RWPE2 (cell line): ENCODE measurements around the gene GRK6.

Source experiments
- ATAC-seq: fragments of 200-7000 bp; cut with Tn5 transposase; 3 replicates; pipeline ENCODE4 v1.9.1; 2021; ENCODE audit warnings: low read depth
- DNase-seq: peaks from one replicate; pipeline ENCODE4 v3.0.0-alpha.2; 2020; ENCODE audit warnings: low spot score
- H3K27ac ChIP-seq: fragments of 450-650 bp; 2 replicates; pipeline ENCODE4 v1.5.1; 2017; ENCODE audit warnings: mild to moderate bottlenecking; ENCODE audit not compliant: poor library complexity, severe bottlenecking
- H3K27me3 ChIP-seq: fragments of 250-450 bp; sonication (Bioruptor Pico); 2 replicates; pipeline ENCODE4 v1.5.1; 2021; ENCODE audit warnings: mild to moderate bottlenecking, moderate library complexity; ENCODE audit not compliant: insufficient read depth, poor library complexity, severe bottlenecking
- H3K36me3 ChIP-seq: fragments of 250-450 bp; sonication (Bioruptor Pico); 2 replicates; pipeline ENCODE4 v1.5.1; 2020; ENCODE audit warnings: low read depth, mild to moderate bottlenecking, moderate library complexity
- H3K4me1 ChIP-seq: fragments of 250-450 bp; sonication (Bioruptor Pico); 2 replicates; pipeline ENCODE4 v1.5.1; 2021; ENCODE audit warnings: mild to moderate bottlenecking, moderate library complexity; ENCODE audit not compliant: insufficient read depth, poor library complexity, severe bottlenecking
- H3K4me3 ChIP-seq: fragments of 250-450 bp; sonication (Bioruptor Pico); 2 replicates; pipeline ENCODE4 v1.5.1; 2021; ENCODE audit warnings: mild to moderate bottlenecking, moderate library complexity; ENCODE audit not compliant: severe bottlenecking
- H3K9me3 ChIP-seq: fragments of 250-450 bp; sonication (Bioruptor Pico); 2 replicates; pipeline ENCODE4 v1.5.1; 2021; ENCODE audit warnings: mild to moderate bottlenecking, moderate library complexity; ENCODE audit not compliant: severe bottlenecking
- TF ChIP-seq, protein P1 (sequence below): fragments of 450-650 bp; IDR thresholded peaks from one replicate; pipeline ENCODE4 v1.5.1; 2017; ENCODE audit warnings: mild to moderate bottlenecking, moderate library complexity; ENCODE audit not compliant: poor library complexity, severe bottlenecking

The GRK6 gene

DNA sequence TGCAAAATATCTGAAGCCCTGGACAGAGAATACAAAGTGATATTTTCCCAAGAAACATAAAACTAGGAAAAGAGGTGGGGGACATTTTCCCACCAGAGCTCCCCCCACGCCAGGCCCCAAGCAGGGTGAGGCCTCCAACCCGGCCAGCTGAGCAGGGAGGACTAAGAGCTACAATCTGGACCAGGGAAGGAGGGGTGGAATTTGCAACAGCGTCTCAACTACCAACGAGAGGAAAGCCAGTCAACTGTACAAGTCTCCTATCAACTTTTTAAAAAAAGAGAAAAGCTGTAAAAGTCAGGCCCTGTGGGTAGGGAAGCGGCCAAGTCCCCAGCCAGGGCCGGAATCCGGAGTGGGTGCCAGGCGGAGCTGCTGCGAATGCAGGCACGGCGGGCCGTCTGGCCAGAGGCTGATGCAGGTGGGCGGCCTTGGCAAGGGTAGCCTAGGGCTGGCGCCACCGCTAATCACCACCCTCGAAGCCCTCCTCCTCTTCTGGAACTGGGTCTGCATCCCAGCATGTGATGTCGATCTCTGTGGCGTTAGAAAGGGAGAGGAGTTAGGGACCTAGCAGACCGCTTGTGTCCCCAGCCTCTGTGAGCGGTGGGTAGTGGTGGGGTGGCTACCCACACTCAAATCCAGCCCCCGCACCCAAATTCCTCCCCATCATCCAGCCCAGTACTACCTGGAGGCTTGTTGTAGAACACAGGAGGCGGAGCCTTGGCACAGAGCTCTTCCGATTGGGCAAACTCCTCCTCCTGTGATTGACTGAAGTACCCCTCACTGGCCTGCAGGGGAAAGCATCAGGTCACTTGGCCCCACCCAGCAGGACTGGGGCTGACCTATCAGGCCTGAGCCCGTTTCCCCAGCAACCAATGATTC, 30.7 kb downstream of the GRK6 start:
- no peak overlapping the region for H3K4me3 ChIP-seq
- no peaks in the 10 kb centered on the region for H3K4me1 ChIP-seq
- TF ChIP-seq, protein P1, sequence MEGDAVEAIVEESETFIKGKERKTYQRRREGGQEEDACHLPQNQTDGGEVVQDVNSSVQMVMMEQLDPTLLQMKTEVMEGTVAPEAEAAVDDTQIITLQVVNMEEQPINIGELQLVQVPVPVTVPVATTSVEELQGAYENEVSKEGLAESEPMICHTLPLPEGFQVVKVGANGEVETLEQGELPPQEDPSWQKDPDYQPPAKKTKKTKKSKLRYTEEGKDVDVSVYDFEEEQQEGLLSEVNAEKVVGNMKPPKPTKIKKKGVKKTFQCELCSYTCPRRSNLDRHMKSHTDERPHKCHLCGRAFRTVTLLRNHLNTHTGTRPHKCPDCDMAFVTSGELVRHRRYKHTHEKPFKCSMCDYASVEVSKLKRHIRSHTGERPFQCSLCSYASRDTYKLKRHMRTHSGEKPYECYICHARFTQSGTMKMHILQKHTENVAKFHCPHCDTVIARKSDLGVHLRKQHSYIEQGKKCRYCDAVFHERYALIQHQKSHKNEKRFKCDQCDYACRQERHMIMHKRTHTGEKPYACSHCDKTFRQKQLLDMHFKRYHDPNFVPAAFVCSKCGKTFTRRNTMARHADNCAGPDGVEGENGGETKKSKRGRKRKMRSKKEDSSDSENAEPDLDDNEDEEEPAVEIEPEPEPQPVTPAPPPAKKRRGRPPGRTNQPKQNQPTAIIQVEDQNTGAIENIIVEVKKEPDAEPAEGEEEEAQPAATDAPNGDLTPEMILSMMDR, result no peak
- peak overlapping the region; percentile 77 for H3K27ac ChIP-seq
- peak; percentile 66 for ATAC-seq
- no peaks in the 10 kb centered on the region for H3K9me3 ChIP-seq
- no peaks in the 10 kb centered on the region for H3K27me3 ChIP-seq
- DNase-seq, result peak; percentile 99
- peaks cover 25% of the 10 kb centered on the region for H3K36me3 ChIP-seq

DNA sequence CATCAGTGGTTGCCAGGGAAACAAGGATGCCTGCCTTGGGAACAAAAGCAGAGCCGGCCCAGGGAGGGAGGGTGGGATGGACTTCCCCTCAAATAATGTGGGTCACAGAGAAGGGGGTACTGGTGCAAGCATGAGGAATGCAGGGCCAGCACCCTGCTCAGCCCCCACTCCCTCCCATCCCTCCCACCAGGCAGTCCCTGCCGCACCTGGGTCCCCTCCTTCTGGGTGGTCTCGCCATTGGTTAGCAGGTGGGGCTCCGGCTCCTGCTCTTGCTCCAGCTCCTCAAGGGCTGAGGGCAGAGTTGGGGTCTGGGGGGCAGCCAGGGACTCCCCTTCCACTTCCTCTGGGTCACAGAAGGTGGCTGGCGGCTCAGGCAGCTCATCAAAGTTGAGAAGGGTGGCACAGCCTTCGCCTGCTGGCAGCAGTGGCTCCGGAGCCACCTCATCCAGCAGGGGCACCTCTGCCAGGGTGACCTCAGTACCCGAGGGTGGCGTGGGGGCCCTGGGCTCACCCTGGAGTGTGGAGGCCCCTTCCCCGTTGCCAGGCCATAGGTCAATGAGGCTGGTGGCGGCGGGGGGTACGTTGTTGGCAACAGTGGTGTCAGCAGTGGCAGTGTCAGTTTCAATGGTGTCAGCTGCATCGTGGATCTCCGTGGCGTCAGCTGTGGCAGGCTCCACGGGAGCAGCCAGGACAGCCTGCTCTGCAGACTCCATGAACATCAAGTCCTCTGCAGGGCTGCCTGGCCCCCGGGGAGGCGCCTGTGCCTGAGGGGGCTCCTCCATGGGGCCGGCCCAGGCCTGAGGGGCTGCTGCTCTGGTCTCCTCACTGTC, 31.6 kb downstream of the GRK6 start:
- Histone ChIP-seq H3K27me3 (no peaks in the 10 kb centered on the region), H3K4me1 (no peaks in the 10 kb centered on the region), H3K27ac (no peak overlapping the region), H3K36me3 (peaks cover 25% of the 10 kb centered on the region), H3K9me3 (no peaks in the 10 kb centered on the region), H3K4me3 (no peak overlapping the region)
- ATAC-seq (no peak), DNase-seq (no peak)
- TF ChIP-seq, protein P1, result peak; percentile 16

DNA sequence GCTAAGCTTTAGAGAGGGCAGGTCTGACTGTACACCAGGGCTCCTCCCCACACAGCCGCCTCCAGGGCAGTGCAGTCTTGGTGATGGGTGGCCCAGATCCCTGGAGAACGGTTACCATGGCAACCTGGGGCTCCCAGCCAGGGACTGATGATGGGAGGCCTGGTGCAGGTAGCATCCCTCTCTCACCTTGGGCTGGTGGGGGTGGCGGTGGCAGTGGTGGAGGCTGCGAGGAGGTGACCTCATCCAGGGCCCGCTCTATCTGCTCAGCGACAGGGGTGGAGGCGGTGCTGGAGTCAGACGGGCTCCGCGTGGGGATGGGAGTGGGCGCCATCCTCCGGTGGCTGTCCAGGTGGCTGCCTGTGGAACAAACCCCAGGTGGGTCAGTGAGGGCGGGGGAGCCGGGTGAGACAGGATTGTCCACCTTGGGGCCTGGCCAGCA, 32.5 kb downstream of the GRK6 start:
- Histone ChIP-seq H3K9me3 (no peaks in the 10 kb centered on the region), H3K4me3 (no peak overlapping the region), H3K36me3 (peaks cover 34% of the 10 kb centered on the region), H3K4me1 (no peaks in the 10 kb centered on the region), H3K27me3 (no peaks in the 10 kb centered on the region), H3K27ac (no peak overlapping the region)
- DNase-seq (no peak), ATAC-seq (no peak)
- TF ChIP-seq, protein P1, result no peak

DNA sequence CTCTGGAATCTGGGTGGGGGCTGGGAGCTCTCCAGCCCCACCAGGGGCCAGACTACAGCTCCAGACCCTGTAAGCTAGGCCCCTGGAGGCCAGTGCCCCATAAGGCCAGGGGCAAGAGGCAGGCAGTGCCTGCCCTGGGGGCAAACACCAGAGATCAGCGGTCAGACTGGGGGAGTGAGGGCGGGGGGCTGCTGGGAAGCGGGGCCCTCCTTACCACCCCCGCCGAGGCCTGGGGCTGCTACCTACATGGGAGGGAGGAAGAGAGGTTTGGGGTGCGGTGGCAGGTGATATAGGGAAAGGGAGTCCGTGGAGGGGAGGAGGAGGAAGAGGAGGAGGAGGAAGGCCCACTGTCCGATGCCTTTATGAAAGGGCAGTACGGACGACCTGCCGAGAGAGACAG, 32.9 kb downstream of the GRK6 start:
- no peaks in the 10 kb centered on the region for H3K4me1 ChIP-seq
- no peaks in the 10 kb centered on the region for H3K9me3 ChIP-seq
- H3K4me3 ChIP-seq, result no peak overlapping the region
- DNase-seq (no peak), ATAC-seq (no peak)
- H3K36me3 ChIP-seq, result peaks cover 38% of the 10 kb centered on the region
- no peak overlapping the region for H3K27ac ChIP-seq
- H3K27me3 ChIP-seq, result no peaks in the 10 kb centered on the region
- TF ChIP-seq, protein P1, result no peak
